IgD-negative memory B cell (primary cell): ENCODE measurements around the gene ABHD17A. TPM values are rescaled to one million over a fixed set of nuclear protein-coding genes. Genes with fewer than 3 reads are reported as not detected.

Experiments used
- H3K27ac Mint-ChIP-seq, 3 donors: one replicate each; pipeline ENCODE4 v1.8.0; 2020 to 2022; ENCODE audit warnings: mild to moderate bottlenecking in 3 of 3, mixed read lengths in 3 of 3, moderate library complexity in 1 of 3
- H3K27me3 Mint-ChIP-seq: one replicate; pipeline ENCODE4 v1.8.0; 2021; ENCODE audit warnings: mixed read lengths
- H3K36me3 Mint-ChIP-seq: one replicate; pipeline ENCODE4 v1.8.0; 2020; ENCODE audit warnings: mild to moderate bottlenecking, mixed read lengths
- H3K4me1 Mint-ChIP-seq, 3 donors: one replicate each; pipeline ENCODE4 v1.8.0; 2020 to 2022; ENCODE audit warnings: mixed read lengths in 3 of 3, mild to moderate bottlenecking in 1 of 3
- H3K4me3 Mint-ChIP-seq, 4 donors: one replicate each; pipeline ENCODE4 v1.8.0; 2020 to 2022; ENCODE audit warnings: mild to moderate bottlenecking in 4 of 4, mixed read lengths in 4 of 4, moderate library complexity in 3 of 4
- H3K9me3 Mint-ChIP-seq, 3 donors: one replicate each; pipeline ENCODE4 v1.8.0; 2020 to 2021; ENCODE audit warnings: mixed read lengths in 3 of 3, mild to moderate bottlenecking in 1 of 3
- polyA plus RNA-seq: library from polyadenylated mRNA; unstranded; fragments of 300-500 nt; fragmentation: Illumina TruSeq; gene quantifications from one replicate; pipeline ENCODE4 v1.2.3, GENCODE V29; 2021

Gene ABHD17A
- polyA plus RNA-seq, 1 donor from 2014 or later: 107 TPM

- H3K9me3 Mint-ChIP-seq: no peaks in the 10 kb centered on the region
- H3K27ac Mint-ChIP-seq: no peak overlapping the region
- H3K27me3 Mint-ChIP-seq: no peaks in the 10 kb centered on the region
- H3K36me3 Mint-ChIP-seq: no peaks in the 10 kb centered on the region
- H3K4me1 Mint-ChIP-seq: peaks cover 0 to 3% (median 0%) of the 10 kb centered on the region in 3 donors
- H3K4me3 Mint-ChIP-seq: peak overlapping the region in 1 of 4 donors; percentile 14
Observed at GRCh38 chr19:1917146-1917545, 31.9 kb upstream of the ABHD17A start.

DNA sequence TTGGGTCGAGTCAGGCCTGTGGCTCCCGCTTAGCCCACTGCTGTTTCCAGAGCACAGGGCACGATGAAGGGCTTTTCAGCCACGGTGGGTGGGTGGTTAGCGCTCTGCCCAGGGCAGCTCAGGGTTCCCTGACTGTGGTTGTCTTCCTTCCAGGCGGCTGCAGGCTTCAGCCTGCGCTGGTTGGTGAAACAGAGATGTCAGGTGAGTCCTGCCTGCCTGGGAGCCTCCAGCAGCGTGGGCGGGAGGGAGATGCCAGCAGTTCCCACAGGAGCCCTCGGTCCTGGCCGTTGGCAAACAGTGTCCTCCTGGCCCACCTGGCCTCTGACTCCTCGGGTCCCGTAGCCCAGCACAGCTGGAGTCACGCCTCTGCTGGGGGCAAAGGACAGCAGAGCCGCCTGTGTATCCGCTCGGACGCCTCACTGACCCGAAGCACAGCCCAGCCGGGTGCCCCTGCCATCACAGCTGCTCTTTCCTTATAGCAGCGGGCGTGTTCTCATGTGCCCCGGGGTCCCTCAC lies 29.6 kb upstream of the ABHD17A start:
- H3K4me1 Mint-ChIP-seq: peaks cover 2 to 6% (median 2%) of the 10 kb centered on the region in 3 donors
- no peaks in the 10 kb centered on the region for H3K27me3 Mint-ChIP-seq
- H3K27ac Mint-ChIP-seq: peak overlapping the region in 1 of 3 donors; percentile 14
- H3K9me3 Mint-ChIP-seq: no peaks in the 10 kb centered on the region
- H3K36me3 Mint-ChIP-seq: no peaks in the 10 kb centered on the region
- no peak overlapping the region for H3K4me3 Mint-ChIP-seq

GRCh38 chr19:1913781-1914577 lies 28.7 kb upstream of the ABHD17A start:
- Mint-ChIP-seq H3K27me3 (no peaks in the 10 kb centered on the region), H3K4me1 (peaks cover 3 to 7% (median 6%) of the 10 kb centered on the region in 3 donors), H3K4me3 (no peak overlapping the region), H3K9me3 (no peaks in the 10 kb centered on the region), H3K27ac (no peak overlapping the region), H3K36me3 (no peaks in the 10 kb centered on the region)

DNA sequence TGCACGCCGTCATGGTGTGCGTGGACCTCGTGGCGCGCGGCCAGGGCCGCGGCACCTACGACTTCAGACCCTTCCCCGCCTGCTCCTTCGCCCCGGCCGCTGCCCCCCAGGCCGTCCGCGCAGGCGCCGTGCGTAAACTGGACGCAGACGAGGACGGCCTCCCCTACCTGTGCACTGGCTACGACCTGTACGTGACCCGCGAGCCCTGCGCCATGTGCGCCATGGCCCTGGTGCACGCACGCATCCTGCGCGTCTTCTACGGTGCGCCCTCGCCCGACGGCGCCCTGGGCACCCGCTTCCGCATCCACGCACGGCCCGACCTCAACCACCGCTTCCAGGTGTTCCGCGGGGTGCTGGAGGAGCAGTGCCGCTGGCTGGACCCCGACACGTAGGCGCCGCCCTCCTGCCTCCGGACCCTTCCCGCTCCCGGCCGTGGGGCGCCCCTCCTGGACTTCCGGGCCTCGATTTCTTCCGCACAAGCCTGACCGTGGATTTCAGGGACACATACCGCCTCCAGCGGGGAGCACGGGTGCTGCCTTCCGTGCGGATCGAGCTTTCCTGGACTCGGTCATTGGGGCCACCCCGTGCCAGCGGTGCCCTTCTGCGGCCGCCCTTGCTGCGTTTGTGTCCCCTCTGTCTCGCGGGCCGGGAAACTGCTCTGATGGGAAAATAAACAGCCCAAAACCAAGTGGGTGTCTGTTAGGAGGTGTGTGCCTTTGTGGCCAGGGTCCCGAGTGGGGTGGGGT lies 27.6 kb upstream of the ABHD17A start:
- H3K9me3 Mint-ChIP-seq: no peaks in the 10 kb centered on the region
- no peak overlapping the region for H3K4me3 Mint-ChIP-seq
- peaks cover 5 to 7% (median 6%) of the 10 kb centered on the region in 3 donors for H3K4me1 Mint-ChIP-seq
- no peak overlapping the region for H3K27ac Mint-ChIP-seq
- no peaks in the 10 kb centered on the region for H3K36me3 Mint-ChIP-seq
- no peaks in the 10 kb centered on the region for H3K27me3 Mint-ChIP-seq

- peaks cover 5 to 9% (median 6%) of the 10 kb centered on the region in 3 donors for H3K4me1 Mint-ChIP-seq
- no peak overlapping the region for H3K27ac Mint-ChIP-seq
- H3K36me3 Mint-ChIP-seq: no peaks in the 10 kb centered on the region
- H3K9me3 Mint-ChIP-seq: no peaks in the 10 kb centered on the region
- no peaks in the 10 kb centered on the region for H3K27me3 Mint-ChIP-seq
- no peak overlapping the region for H3K4me3 Mint-ChIP-seq
Observed at GRCh38 chr19:1911995-1912394, 26.7 kb upstream of the ABHD17A start.

- Mint-ChIP-seq H3K36me3 (no peaks in the 10 kb centered on the region), H3K9me3 (no peaks in the 10 kb centered on the region), H3K4me3 (peak overlapping the region in 1 of 4 donors; percentile 51), H3K27ac (no peak overlapping the region), H3K27me3 (no peaks in the 10 kb centered on the region), H3K4me1 (peaks cover 5 to 9% (median 6%) of the 10 kb centered on the region in 3 donors)
Observed at GRCh38 chr19:1911098-1911497, 25.8 kb upstream of the ABHD17A start.

GRCh38 chr19:1910177-1910576 lies 24.9 kb upstream of the ABHD17A start:
- H3K4me1 Mint-ChIP-seq: peaks cover 10 to 14% (median 13%) of the 10 kb centered on the region in 3 donors
- no peaks in the 10 kb centered on the region for H3K9me3 Mint-ChIP-seq
- H3K27me3 Mint-ChIP-seq: no peaks in the 10 kb centered on the region
- H3K4me3 Mint-ChIP-seq: peak overlapping the region in 2 of 4 donors; percentile 60 to 65
- H3K27ac Mint-ChIP-seq: peak overlapping the region; percentile 53 to 76 (median 65)
- H3K36me3 Mint-ChIP-seq: no peaks in the 10 kb centered on the region

DNA sequence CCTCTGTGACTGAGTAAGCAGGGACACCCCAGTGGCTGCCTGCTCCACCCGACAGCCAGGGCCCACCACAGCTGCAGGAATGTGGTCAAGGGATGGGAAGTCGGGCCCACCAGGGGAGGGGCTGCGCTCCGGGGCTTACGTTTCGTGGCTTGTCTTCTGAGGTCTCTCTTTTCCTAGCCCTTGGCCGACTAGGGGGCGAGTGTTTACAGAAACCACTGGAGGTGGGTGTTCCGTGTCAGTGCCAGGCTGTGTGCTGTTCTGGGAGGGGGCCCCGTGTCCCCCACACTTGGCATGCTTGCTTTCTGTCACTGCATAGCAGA lies 24.4 kb upstream of the ABHD17A start:
- H3K4me3 Mint-ChIP-seq: peak overlapping the region in 2 of 4 donors; percentile 65 to 70
- H3K27me3 Mint-ChIP-seq: no peaks in the 10 kb centered on the region
- H3K27ac Mint-ChIP-seq: peak overlapping the region in 2 of 3 donors; percentile 65 to 76
- H3K36me3 Mint-ChIP-seq: no peaks in the 10 kb centered on the region
- peaks cover 10 to 16% (median 14%) of the 10 kb centered on the region in 3 donors for H3K4me1 Mint-ChIP-seq
- no peaks in the 10 kb centered on the region for H3K9me3 Mint-ChIP-seq

DNA sequence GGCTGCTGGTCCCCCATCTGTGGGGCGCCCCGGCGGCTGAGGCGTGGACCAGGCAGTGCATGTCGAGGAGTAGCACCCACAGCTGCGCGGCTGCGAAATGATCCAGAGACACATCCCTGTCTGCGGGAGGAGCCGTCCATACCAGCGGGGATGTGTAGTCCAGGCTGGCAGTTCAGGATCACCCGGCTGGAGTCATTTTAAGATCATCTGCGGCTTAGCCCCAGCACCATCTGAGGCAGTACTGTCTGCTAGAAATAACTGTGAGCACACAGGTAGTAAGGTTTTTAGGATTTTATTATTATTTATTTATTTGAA lies 23.0 kb upstream of the ABHD17A start:
- peaks cover 21 to 27% (median 24%) of the 10 kb centered on the region in 3 donors for H3K4me1 Mint-ChIP-seq
- H3K27me3 Mint-ChIP-seq: no peaks in the 10 kb centered on the region
- no peaks in the 10 kb centered on the region for H3K36me3 Mint-ChIP-seq
- no peaks in the 10 kb centered on the region for H3K9me3 Mint-ChIP-seq
- H3K27ac Mint-ChIP-seq: no peak overlapping the region
- H3K4me3 Mint-ChIP-seq: peak overlapping the region in 1 of 4 donors; percentile 86

DNA sequence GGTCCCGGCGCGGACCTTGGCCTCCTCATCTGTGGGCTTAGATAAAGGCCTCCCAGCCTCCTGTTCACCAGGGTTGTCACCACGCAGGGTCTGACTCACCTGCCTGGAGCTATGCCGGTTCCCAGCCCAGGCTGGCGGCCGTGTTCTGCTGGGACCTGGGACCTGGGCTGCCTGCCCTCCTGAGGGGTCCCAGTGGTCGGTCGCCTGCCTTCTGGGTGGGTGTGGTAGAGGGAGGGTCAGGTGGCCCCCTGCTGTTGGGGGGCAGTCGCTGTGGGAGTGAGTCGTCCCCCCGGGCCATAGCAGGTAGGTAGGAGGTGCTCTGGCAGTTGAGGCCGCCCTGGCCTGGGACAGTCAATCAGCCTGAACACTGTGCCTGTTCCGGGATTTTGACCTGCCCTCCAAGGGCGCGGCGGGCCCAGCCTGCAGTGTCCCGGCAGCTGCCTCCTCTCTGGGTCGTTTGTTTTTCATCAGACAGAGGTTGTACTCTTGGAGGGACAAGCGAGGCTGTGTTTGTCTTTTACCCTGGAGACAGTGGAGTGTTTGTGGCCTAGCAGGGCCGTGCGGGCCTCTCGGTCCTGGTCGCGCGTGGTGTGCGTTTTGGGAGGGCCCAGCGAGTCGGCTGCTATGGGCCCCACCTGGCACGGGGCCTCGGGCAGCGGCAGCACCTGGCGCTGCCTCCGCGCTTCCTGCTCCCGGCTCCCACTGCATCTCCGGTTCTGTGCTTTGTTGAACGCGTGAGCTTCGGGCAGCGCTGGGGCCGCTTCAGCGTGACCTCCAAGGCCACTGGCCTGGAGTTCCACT lies 22.5 kb upstream of the ABHD17A start:
- Mint-ChIP-seq H3K4me1 (peaks cover 24 to 32% (median 29%) of the 10 kb centered on the region in 3 donors), H3K36me3 (no peaks in the 10 kb centered on the region), H3K4me3 (no peak overlapping the region), H3K27me3 (no peaks in the 10 kb centered on the region), H3K27ac (peak overlapping the region in 1 of 3 donors; percentile 28), H3K9me3 (no peaks in the 10 kb centered on the region)

- peak overlapping the region in 2 of 4 donors; percentile 23 to 78 for H3K4me3 Mint-ChIP-seq
- peaks cover 25 to 32% (median 30%) of the 10 kb centered on the region in 3 donors for H3K4me1 Mint-ChIP-seq
- H3K27ac Mint-ChIP-seq: peak overlapping the region in 1 of 3 donors; percentile 28
- no peaks in the 10 kb centered on the region for H3K27me3 Mint-ChIP-seq
- no peaks in the 10 kb centered on the region for H3K36me3 Mint-ChIP-seq
- H3K9me3 Mint-ChIP-seq: no peaks in the 10 kb centered on the region
Observed at GRCh38 chr19:1906985-1907562, 21.8 kb upstream of the ABHD17A start.

DNA sequence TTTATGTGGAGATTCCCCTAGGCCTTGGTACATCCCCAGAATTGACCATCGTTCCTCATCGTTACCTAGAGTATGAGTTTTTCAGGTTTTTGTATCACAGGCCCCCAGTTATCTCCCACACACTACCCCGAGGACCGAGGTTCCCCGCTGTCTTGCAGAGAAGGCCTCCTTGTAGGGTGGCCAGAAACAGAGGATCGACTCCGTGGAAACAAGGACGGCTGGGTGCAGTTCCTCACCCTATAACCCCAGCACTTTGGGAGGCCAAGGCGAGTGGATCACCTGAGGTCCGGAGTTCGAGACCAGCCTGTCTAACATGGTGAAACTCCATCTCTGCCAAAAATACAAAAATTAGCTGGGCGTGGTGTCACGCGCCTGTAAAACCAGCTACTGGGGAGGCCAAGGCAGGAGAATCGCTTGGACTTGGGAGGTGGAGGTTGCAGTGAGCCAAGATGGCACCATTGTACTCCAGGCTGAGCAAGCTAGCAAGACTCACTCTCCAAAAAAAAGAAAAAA lies 20.6 kb upstream of the ABHD17A start:
- peak overlapping the region; percentile 95 to 98 (median 97) for H3K27ac Mint-ChIP-seq
- no peaks in the 10 kb centered on the region for H3K36me3 Mint-ChIP-seq
- H3K27me3 Mint-ChIP-seq: no peaks in the 10 kb centered on the region
- H3K9me3 Mint-ChIP-seq: no peaks in the 10 kb centered on the region
- peak overlapping the region; percentile 84 to 97 (median 94) for H3K4me3 Mint-ChIP-seq
- peaks cover 25 to 32% (median 30%) of the 10 kb centered on the region in 3 donors for H3K4me1 Mint-ChIP-seq

DNA sequence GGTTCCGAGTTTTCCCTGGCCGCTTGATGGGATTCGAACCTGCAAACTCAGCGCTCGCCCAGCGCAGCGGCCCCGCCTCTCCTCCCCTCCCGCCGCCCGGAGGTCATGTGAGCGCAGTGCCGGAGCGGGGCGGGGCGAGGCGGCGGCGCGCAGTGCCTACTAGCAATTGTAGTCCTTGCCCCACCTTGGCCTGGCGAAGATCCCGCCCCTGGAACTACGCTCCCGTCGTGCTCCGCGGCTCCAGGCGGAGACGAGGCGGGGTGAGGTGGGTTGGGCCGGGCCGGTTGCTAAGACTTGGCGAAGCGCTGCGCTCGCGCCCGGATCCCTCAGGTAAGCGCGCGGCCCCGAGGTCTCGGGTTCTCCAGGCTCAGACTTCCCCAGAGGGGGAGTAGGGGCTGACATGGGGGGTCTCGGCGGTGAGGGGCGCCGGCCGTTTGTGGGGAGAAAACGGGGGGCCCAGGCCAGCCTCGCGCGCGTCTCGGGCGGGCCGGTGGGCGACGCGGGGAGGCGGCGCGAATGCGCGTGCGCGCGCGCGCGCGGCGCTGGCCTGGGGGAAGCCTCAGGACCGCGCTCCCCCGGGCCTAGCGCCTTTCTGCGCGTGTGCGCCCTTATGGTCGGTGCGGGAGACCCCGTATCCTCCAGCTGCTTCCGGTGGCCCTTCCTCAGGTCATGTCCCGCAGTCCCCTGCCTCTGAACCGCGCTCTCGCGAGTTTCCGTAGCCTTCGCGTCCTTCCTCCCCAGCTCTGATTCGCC lies 20.0 kb upstream of the ABHD17A start, which contains the start of the genes ADAT3 and SCAMP4:
Gene ADAT3, plus strand, starts transcription at position 290 of the 753 bp plus-strand sequence. CDS start 6,649 bp downstream, outside the sequence.
Gene SCAMP4, plus strand, starts transcription at position 290 of the 753 bp plus-strand sequence. CDS start 9,621 bp downstream, outside the sequence.
- no peaks in the 10 kb centered on the region for H3K9me3 Mint-ChIP-seq
- peak within 1 kb of the TSS; percentile 97 to 98 (median 98) for H3K27ac Mint-ChIP-seq
- H3K4me1 Mint-ChIP-seq: peaks cover 24 to 30% (median 29%) of the 10 kb centered on the region in 3 donors
- no peaks in the 10 kb centered on the region for H3K27me3 Mint-ChIP-seq
- peak within 1 kb of the TSS; percentile 84 to 97 (median 94) for H3K4me3 Mint-ChIP-seq
- H3K36me3 Mint-ChIP-seq: no peaks in the 10 kb centered on the region

DNA sequence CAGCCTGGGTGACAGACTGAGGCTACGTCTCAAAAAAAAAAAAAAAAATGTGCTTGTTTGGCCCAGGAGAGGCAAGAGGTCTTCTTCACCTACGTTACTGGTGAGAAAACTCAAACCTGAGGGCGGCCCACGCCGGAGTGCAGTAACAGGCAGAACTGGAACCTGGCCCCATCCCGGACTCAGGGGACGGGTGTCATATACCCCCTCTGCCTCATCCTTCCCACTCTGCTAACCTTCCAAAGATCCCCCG lies 19.5 kb upstream of the ABHD17A start:
- Mint-ChIP-seq H3K9me3 (no peaks in the 10 kb centered on the region), H3K4me3 (peak overlapping the region; percentile 84 to 92 (median 90)), H3K27ac (peak overlapping the region; percentile 95 to 98 (median 98)), H3K4me1 (peaks cover 22 to 27% (median 26%) of the 10 kb centered on the region in 3 donors), H3K27me3 (no peaks in the 10 kb centered on the region), H3K36me3 (no peaks in the 10 kb centered on the region)
